K562 (cell line): ENCODE results near the gene IL10RB.

ENCODE experiments used
- BRCA1 ChIP-seq, 2 experiments: fragments of 450-650 bp in 1 of 2; sonication (generic) in 1 of 2; formaldehyde crosslinking in 1 of 2; IDR thresholded peaks; 2 replicates each; pipeline versions ENCODE4 v1.5.0 to v1.6.1; 2017 to 2020; ENCODE audit warnings: mild to moderate bottlenecking in 1 of 2, missing genetic modification reagents in 1 of 2
- ZKSCAN8 ChIP-seq: fragments of 200-800 bp; sonication (Bioruptor generic); IDR thresholded peaks from 2 replicates; pipeline ENCODE4 v1.6.1; 2016; ENCODE audit warnings: missing genetic modification characterization, missing compliant biosample characterization
- TF ChIP-seq, protein P1 (sequence below): fragments of 250-450 bp; sonication (Bioruptor Pico); IDR thresholded peaks from 2 replicates; pipeline ENCODE4 v1.8.0; 2022; ENCODE audit warnings: inconsistent platforms, mild to moderate bottlenecking, moderate library complexity, borderline replicate concordance
- TF ChIP-seq, protein P2 (sequence below), 2 experiments: fragments of 450-650 bp; IDR thresholded peaks; 2 replicates each; pipeline ENCODE4 v1.6.1; 2016; ENCODE audit warnings: mild to moderate bottlenecking in 2 of 2, borderline replicate concordance in 1 of 2, low read depth in 1 of 2, moderate library complexity in 1 of 2
- TF ChIP-seq, protein P3 (sequence below): fragments of 250-450 bp; sonication (Bioruptor Pico); IDR thresholded peaks from 2 replicates; pipeline ENCODE4 v1.8.0; 2021; ENCODE audit warnings: moderate library complexity, mild to moderate bottlenecking, inconsistent platforms
- TF ChIP-seq, protein P4 (sequence below): sonication (generic); formaldehyde crosslinking; IDR thresholded peaks from 2 replicates; pipeline ENCODE4 v1.8.0; 2023; ENCODE audit warnings: mild to moderate bottlenecking, missing genetic modification reagents

DNA sequence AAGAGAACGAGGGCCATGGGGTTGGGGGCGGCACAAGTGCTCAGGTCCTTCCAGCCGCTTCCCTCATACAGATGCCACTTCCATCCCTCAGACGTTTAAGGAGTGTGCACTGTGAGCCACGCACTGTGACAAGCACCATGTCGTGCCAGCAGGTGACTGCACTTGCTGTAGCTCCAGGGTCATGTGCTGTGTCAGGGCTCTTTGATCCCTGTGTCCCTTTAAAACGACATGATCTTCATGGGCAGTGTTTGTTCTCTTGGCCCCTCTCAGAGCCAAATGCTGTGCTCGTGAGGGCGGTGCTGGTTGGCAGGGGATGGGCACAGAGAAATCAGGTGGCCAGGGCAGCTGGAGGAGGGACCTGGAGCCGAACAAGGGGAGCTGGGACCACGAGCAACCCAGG lies 19.9 kb downstream of the IL10RB start:
- no peak for TF ChIP-seq ZKSCAN8 (CRISPR knock-in tag)
- TF ChIP-seq, protein P1, sequence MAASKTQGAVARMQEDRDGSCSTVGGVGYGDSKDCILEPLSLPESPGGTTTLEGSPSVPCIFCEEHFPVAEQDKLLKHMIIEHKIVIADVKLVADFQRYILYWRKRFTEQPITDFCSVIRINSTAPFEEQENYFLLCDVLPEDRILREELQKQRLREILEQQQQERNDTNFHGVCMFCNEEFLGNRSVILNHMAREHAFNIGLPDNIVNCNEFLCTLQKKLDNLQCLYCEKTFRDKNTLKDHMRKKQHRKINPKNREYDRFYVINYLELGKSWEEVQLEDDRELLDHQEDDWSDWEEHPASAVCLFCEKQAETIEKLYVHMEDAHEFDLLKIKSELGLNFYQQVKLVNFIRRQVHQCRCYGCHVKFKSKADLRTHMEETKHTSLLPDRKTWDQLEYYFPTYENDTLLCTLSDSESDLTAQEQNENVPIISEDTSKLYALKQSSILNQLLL (CRISPR knock-in tag), result no peak
- TF ChIP-seq, protein P2, sequence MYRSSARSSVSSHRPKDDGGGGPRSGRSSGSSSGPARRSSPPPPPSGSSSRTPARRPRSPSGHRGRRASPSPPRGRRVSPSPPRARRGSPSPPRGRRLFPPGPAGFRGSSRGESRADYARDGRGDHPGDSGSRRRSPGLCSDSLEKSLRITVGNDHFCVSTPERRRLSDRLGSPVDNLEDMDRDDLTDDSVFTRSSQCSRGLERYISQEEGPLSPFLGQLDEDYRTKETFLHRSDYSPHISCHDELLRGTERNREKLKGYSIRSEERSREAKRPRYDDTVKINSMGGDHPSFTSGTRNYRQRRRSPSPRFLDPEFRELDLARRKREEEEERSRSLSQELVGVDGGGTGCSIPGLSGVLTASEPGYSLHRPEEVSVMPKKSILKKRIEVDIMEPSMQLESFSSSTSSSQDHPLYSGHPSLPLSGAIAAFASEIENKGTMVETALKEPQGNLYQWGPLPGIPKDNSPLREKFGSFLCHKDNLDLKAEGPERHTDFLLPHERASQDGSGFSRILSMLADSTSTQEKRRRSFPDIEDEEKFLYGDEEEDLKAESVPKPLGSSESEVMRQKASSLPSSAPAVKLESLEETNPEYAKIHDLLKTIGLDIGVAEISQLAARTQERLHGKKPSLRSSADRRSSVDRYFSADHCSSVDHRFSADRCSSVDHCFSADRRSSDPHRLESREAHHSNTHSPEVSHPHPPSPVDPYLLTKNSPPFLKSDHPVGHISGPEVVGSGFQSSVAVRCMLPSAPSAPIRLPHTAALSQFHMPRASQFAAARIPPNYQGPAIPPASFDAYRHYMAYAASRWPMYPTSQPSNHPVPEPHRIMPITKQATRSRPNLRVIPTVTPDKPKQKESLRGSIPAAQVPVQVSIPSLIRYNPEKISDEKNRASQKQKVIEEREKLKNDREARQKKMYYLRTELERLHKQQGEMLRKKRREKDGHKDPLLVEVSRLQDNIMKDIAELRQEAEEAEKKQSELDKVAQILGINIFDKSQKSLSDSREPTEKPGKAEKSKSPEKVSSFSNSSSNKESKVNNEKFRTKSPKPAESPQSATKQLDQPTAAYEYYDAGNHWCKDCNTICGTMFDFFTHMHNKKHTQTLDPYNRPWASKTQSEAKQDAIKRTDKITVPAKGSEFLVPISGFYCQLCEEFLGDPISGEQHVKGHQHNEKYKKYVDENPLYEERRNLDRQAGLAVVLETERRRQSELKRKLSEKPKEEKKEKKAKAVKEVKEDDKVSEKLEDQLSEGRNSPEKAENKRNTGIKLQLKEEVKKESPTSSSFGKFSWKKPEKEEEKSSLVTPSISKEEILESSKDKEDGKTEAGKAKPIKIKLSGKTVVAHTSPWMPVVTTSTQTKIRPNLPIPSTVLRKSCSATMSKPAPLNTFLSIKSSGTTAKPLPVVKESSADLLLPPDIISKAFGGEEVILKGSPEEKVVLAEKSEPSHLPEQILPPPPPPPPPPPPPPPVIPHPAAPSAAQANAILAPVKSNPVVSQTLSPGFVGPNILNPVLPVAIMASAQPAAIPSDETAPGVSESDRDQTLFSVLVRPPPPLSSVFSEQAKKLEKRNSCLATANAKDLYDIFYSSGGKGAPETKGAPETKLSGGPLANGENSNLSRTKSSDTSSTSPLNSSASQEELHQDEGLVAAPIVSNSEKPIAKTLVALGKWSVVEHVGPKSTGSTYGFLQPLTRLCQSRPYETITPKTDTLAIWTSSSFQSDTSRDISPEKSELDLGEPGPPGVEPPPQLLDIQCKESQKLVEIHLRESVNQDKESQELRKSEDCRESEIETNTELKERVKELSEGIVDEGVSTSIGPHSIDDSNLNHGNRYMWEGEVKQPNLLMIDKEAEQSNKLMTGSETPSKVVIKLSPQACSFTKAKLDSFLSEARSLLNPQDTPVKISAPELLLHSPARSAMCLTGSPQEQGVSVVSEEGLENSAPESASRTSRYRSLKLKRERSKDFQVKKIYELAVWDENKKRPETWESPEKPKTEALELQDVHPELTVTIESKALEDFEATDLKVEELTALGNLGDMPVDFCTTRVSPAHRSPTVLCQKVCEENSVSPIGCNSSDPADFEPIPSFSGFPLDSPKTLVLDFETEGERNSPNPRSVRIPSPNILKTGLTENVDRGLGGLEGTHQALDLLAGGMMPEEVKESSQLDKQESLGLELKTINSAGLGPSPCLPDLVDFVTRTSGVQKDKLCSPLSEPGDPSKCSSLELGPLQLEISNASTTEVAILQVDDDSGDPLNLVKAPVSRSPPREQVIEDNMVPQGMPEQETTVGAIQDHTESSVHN (IDR thresholded peaks at IDR 0.05; ENCODE audit: borderline replicate concordance in 1 of 2, low read depth in 1 of 2), result no peak
- TF ChIP-seq, protein P3, sequence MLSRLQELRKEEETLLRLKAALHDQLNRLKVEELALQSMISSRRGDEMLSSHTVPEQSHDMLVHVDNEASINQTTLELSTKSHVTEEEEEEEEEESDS, result no peak
- TF ChIP-seq, protein P4, sequence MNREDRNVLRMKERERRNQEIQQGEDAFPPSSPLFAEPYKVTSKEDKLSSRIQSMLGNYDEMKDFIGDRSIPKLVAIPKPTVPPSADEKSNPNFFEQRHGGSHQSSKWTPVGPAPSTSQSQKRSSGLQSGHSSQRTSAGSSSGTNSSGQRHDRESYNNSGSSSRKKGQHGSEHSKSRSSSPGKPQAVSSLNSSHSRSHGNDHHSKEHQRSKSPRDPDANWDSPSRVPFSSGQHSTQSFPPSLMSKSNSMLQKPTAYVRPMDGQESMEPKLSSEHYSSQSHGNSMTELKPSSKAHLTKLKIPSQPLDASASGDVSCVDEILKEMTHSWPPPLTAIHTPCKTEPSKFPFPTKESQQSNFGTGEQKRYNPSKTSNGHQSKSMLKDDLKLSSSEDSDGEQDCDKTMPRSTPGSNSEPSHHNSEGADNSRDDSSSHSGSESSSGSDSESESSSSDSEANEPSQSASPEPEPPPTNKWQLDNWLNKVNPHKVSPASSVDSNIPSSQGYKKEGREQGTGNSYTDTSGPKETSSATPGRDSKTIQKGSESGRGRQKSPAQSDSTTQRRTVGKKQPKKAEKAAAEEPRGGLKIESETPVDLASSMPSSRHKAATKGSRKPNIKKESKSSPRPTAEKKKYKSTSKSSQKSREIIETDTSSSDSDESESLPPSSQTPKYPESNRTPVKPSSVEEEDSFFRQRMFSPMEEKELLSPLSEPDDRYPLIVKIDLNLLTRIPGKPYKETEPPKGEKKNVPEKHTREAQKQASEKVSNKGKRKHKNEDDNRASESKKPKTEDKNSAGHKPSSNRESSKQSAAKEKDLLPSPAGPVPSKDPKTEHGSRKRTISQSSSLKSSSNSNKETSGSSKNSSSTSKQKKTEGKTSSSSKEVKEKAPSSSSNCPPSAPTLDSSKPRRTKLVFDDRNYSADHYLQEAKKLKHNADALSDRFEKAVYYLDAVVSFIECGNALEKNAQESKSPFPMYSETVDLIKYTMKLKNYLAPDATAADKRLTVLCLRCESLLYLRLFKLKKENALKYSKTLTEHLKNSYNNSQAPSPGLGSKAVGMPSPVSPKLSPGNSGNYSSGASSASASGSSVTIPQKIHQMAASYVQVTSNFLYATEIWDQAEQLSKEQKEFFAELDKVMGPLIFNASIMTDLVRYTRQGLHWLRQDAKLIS (CRISPR knock-in tag), result no peak
- no peak for TF ChIP-seq BRCA1 (IDR thresholded peaks at IDR 0.05)
- no peak for TF ChIP-seq BRCA1 (CRISPR knock-in tag; IDR thresholded peaks at IDR 0.05)
